SKM-1 treated with dmso at 0.1 percent for 144 hours (cell line): ENCODE measurements around the gene EBLN1.

Experiments used
- DNase-seq: peaks from one replicate; lab custom pipeline; 2025; ENCODE audit not compliant: unreplicated experiment; lab: John Stamatoyannopoulos, UW

The EBLN1 gene

DNA sequence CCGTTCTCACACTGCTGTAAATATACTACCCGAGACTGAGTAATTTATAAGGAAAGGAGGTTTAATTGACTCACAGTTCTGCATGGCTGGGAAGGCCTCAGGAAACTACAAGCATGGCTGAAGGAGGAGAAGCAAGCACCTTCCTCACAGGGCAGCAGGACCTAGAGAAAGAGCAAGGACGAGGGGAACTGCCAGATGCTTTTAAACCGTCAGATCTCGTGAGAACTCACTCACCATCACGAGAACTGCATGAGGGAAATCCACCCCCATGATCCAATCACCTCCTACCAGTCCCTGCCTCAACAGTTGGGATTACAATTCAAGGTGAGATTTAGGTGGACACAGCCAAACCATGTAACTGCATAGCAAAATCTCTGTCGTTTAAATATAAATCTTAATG is at the start of gene EBLN1:
Gene EBLN1 (minus strand): TSS at position 174 of the 400 bp plus-strand sequence. CDS start 8,032 bp downstream, outside the sequence.
- DNase-seq: no peak

DNA sequence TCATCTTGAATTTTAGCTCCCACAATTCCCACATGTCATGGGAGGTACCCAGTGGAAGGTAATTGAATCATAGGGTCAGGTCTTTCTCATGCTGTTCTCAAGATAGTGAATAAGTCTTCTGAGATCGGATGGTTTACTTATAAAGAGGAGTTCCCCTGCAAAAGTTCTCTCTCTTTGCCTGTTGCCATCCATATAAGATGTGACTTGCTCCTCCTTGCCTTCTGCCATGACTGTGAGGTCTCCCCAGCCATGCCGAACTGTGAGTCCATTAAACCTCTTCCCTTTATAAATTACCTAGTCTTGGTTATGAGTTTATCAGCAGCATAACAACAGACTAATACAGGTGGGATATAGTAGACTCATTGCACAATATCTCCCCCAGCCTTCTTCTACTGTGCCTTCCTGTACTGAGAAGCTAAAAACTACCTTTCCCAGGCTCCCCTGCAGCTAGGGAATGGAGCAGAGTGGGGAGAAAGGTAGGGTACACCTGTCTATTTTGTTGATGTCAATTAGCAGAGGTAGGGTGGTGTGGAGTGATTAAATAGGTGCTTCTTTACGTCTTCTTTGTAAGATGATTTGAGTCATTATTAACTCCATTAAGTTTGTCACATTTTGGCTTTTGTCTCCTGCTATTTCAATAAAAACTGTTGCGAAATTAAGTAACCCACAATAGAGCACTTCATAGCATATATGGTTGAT is 48.2 kb upstream of the EBLN1 start:
- DNase-seq: no peak

DNA sequence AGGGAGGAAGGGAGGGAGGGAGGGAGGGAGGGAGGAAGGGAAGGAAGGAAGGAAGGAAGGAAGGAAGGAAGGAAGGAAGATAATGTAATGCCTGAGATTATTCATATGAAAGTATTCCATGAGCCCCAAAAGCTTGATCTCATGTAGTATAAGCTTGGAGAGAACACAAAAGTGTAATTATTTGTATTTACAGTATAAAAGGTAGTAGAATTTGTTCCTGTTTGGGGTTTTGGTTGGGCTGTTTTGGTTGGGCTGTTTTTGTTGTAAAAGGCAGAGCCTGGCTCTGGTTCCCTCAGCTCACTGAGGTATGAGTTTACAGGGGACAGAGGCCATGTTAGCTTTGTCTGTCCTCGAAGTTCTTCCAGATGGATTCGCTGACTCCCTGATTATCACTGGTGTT is 45.3 kb upstream of the EBLN1 start:
- DNase-seq: no peak

DNA sequence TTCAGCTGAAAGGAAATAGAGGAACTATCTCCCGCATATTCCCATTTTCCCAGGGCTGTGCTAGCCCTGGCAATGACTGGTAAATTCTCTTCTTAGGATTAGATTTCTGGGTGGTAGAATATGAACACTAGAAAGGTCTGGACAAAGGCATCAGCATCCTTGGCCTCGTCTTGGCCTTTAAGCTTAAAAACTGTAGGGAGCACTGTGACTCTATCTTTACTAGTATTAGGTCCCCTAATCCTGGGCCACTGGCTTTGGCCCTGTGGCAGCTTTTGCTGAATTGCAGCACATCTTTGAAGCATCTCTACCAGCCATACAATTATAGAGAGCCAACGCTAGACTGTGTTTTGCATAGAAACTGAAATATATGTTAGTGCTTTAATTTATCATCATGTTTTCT is 41.5 kb upstream of the EBLN1 start:
- DNase-seq: no peak

DNA sequence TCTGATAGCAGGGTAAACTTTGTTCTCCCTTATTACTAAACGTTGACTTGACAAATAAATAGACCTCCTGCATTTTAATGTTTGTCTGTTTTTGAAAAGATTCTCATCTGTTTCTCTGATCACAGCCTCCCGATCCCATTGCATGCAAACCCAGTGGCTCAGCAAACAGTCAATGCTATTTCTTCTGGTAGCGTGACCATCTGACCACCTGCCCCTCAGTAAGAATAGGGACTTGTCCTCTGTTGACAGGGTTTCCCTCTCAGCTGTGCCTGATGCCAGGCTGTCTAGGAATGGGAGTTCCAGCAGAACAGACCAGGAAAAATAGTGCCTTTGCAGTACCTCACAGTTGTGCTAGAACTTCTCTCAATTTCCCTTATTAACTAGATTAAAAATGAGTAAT is 40.7 kb upstream of the EBLN1 start:
- DNase-seq: no peak

DNA sequence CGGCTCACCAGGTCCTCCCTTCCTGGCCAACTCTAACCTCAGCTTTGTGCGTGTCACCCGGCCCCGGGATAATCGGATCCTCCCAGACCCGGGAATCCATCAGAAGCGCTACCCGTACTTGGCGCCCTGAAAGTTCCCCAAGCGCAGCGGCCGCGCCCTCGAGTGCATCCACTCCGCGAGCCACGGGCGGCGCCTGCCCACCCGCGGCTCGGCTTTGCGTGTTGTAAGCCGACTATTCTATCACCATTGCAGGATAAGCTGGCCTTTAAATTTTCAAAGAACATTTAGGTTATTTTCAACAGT is 35.7 kb upstream of the EBLN1 start:
- no peak for DNase-seq

DNA sequence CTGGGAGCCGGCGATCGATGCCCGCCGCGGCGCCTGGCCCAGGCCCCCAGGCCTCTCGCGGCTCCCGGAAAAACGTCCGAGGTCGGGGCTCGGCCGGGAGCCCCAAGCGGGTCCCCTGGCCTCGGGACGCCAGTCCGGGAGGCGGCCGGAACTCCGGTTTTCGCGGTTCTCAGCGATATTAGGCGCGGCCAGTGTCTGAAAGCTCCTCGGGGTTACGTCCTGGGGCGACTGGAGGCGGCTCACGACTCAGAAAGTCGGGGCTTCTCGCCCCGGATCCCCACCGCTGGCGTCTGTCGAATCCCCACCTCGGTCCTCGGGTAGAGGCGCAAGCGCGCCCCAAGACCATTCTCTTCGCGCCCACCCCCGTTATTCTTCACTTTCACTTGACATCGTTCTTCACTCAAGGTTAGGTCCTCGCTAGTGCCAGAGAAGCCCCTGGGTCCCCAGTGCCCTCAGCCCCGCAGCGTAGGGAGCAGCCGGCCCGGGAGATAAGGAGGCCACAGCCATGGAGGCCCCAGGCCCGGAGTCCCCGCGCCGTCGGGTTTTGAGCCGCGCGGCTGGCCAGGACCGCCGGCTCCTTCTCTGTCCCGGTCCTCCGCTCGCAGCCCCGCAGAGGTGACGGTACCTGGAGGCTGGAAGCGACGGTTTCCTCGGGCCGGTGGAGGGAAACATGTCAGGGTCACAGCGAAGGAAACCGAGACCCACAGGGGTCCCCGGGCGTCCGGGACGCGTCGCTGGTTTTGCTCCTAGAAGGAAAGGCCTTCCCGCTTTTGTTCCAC is 35.2 kb upstream of the EBLN1 start:
- DNase-seq: no peak

DNA sequence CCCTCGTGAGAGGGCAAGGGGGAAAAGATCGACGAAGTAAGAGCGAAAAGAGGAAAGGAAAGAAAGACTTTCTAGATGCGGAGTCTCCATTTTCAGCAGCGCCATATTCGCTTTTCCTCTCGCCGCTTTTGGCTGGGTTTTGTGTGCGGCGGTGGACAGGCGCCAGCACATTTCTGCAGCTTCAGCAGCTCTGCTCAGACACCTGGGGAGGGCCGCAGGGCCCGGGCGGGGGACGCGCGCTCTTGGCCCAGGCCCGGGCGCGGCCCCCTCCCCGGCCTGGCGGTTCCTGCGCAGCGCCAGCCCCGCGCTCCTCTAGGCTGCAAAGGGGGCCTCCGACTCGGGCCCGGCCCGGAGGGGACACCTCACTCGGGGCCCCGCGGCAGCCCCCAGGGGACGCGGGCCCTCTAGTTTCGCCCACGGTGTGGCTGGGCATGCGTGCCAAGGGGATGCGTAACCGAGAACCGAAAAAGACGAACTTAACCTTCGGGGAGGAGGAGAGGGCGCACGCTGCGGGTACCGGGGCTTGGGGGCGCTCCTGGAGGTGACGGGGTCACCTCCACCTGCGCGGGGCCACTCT is 34.5 kb upstream of the EBLN1 start:
- DNase-seq: no peak

DNA sequence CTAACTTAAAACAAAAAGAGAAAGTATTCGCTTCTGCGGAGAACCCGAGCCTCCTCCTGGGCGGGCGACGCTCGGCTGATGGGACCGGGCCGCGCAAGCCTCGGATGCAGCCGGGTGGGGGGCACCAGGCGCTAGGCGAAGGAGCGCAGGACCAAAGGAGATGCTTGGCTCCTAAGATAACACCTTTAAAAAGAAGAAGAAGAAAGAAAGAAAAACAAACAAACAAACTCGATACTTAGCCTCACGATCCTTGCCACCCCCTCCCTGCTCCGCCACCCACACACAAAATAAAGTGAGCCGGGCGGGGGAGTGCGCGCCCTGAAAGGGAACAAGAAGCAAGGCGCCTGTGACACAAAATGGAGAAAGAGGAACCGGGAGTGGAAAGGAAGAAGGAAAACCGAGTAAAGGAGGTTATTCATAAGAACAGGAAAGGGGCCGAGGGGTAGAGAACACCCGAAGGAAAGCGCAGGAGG is 34.0 kb upstream of the EBLN1 start:
- no peak for DNase-seq

DNA sequence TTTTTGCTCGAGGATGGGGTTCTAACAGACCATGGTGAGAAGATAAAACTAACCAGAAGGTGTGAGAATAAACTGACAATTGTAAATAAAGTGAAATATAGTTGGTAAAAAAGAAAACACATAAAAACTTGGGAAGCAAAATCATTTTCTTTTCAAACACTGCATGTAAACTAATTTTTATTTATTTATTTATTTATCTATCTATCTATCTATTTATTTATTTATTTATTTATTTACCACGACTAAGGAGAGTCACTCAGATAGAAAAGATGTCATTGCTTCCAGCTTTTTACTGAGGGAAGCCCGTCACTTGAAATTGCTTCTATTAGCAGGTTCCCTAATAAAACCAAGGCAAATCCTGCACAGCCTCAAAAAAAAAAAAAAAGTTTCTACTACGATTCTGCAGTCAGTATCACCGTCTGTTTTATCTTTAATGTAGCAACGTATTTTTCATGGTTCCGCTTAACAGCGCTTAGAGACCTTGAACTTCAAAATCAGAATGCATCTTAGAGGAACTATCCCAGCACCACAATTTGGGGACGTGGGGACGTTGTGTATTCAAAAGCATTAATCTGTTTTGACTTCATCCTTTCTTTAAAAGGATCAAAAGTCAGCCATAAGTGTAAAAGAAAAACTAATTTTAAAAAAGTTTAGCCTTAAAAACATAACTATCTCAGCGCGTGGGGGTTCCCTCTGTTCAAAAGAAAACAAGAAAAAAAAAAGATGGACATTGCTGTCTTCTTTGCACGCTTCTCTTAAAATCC is 33.3 kb upstream of the EBLN1 start:
- DNase-seq: no peak

DNA sequence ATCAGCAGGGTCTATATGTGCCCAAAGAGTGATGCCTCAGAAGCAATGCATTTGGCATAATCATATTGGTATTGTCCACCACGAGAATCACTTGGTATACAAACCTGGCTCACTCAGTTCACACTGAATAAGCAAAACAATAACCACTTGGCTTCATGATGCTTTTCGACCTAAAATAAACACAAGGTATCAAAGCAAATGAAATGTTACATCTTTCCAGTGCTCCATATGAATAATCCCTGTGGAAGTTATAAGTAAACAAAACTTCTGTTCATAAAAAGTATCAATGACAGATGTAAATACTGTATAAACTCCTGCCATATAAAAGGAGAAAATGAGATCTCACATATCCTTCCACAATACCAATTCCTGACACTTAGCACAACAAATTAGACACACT is 29.8 kb upstream of the EBLN1 start:
- no peak for DNase-seq

DNA sequence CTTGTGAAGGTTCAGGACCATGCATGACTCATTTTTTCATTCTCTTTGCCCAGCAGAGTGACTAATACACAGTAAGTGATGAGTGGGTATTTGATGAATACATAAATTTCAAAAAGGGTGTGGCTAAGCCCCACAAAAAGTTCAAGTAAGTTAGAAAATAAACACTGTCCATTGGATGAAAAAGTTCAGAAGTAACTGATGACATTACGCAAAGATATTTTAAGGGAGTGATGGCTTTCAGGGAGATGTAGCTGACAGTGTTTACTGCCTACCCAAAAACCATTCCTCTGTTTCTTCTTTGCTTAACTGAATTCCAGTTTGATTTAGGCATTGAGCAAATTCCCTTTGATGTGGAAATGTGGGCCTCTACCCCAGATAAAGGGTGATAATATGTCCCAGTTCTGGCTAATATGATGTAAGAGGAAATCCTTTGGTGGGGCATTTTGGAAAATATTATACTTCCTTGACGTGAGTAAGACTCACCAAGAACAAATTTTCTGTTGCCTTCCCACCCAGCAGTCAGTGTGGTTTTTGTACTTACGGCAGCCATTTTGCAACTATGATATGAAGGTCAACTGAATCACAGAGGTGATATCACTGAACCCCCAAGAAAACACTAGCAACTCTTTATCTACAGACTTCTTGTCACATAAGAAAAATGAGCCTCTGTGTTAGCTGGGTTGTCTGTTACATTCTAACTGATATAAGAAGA is 29.0 kb upstream of the EBLN1 start:
- DNase-seq: no peak

DNA sequence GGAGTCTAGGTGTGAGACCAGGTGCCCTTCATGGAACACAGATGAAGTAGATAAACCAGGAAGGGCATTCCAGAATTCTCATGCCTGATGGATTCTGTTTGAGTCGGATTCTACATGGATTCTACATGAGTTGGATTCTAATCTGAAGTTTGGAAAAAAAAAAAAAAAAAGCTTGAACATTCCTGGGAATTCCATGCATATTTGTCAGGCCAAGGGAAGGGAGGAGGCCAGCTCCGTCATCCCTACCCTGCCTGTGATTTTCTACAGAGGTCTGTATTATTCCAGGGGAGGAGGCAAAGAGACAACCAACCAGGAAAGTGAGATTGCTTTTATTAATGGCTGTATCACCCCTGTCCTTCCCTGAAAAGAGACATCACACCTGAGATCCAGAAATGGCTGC is 27.8 kb upstream of the EBLN1 start:
- DNase-seq: no peak

DNA sequence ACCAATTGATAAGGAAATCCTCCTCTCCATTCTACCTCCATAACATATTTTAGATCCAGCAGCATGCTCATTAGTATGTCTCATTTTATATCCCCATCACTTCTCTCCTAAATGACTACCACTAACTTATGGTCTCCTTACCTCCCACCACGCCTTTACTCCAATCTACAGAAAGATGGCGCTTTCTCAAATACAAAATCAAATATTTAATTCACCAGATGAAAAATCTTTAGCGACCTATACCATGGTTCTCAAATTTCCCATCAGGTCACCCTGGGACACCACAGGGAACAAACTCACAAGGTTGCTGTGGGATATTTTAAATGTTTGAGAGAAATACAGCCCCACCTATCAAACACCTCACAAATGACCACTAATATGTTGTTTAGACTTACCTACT is 27.0 kb upstream of the EBLN1 start:
- no peak for DNase-seq

DNA sequence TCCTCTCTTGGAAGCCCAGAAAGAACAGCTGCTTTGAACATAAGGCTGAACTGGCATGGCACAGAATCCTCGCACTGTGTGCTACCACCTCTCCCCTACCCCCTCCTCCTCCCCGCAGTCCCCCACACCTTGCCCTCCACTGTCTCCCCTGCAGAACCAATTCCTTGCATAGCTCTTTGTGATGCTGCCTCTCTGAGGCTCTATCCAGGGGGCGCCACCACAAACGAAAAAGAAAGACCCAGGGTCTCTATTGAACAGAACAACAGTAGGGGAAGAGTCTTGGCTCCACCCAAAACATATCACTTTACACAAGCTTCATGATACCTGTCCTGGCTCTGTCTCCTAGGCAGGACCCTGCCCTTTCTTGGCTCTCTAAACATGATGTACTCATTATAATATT is 26.2 kb upstream of the EBLN1 start:
- DNase-seq: no peak

DNA sequence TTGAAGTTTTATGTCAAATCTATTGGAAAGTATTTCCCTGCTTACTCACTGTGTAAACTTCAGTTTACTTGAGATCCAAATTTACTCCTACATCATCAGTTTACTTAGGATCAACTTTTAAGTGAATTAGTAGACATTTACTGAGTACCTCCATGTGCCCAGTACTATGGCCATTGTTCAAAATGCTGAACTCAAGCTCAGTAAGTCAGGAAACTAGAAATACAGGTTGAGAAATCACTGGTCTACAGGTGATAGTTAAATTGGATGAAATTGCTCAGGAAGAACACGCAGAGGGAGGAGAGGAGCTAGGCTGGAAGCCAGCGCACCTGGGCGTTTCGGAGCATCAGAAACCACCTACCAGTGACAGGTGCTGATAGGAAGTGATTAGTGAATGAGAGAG is 25.5 kb upstream of the EBLN1 start:
- DNase-seq: no peak

DNA sequence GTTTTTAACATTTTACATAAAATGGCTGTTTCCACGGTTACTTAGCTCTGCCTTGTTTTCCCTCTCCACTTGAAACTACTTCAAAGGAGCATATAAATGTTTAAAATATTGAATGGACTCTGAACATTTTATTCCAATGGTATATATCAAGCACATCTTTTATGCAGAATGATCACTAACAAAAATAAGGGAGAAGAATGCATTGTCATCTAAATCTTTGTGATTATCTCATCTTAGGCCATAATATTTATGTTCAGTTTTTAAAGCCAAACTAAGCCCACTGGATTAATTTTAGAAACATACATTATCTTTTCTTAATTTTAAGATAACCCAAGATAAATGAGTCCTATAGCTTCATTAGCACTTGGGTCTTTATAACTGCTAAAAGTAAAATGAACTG is 13.4 kb upstream of the EBLN1 start:
- DNase-seq: no peak

DNA sequence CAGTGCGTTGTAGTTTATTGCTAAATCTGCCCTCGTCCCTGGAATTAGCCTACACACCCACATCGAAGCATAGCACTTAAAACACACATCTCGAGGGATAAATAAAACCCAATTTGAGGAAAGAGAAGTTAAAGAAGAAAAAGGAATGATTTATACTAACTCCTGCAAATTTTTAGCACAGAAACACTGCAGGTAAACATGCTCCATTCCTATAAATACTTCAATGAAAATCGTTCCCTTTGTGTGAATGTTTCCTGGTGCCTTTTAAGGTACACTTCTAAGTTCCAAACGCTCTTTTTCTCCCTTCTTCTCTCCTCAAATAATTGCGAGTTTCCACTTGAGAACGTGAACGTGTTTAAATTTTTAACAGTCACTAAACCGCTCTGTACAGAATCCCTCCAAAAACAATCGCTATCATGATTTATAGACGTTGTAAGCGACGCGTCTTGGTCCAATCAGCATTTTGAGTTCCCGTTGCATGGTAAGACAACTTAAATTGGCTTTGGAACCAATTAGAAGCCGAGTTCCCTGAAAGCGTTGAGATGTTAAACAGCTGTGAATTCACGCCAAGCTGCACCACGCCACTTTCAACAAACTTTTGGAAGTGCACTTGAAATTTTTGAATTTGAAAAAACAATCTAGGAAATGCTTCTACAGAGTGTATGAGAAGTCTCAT is 12.5 kb upstream of the EBLN1 start:
- DNase-seq: no peak

DNA sequence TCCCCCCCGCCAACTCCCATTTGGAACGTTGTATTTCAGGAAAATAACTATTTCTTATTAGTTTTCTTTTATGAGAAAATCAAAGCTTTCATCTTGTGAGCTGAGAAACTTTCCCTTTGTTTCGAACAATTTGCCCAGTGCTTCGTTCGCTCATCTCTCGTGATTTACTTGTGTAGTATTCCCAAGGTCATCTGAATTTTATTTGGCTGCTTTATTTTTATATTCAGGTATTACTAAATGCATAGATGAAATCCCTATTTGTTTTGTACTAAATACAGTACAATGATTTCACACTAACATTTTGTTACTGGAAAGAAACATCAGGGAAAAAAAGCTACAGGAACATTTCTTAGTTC is 12.0 kb upstream of the EBLN1 start:
- DNase-seq: no peak

DNA sequence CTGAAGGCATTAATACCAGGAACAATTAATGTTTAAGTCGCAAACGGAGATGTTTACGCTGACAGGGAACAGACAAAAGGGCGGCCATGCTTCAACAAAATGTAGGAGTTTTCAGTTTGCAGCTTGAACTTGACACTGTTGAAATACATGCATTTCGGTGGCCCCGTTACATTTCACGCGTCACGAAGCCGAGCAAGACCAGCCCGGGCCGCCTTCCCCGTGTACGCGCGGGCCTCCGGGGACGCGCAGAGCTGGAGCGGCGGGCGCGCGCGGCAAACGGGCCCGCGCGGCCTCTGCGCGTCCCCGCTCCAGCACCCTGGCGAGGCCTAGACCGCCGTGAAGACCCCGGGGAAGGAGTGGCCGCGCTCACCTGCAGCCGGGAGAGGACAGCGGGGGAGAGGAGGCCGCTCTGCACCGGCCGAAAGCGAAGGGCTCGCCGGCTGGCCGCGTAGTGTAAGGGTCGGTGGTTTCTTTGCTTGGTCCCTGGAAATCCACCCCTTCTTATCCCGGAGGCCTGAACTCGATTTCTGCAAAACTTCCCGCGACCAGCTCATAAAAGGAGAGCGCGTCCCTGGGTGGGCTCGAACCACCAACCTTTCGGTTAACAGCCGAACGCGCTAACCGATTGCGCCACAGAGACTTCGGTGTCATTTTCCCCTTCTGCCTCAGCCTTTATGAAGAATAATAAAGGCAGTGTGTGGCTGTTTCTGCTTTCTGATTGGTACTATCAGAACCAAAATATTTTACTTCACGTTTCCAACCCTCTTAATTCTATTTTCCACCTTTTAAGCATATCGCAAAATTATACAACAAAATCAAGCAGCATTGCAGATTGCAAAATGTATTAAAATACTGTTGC is 11.4 kb upstream of the EBLN1 start:
- DNase-seq: peak; percentile 14
